MCF 10A (cell line): Measurements from ENCODE around the gene PCDHB11. TPM values are rescaled to one million over a fixed set of nuclear protein-coding genes. Genes with fewer than 3 reads are reported as not detected.
A peak's percentile ranks its signal among the peaks of the same experiment; 100 is the strongest.
"Not testable (repeated sequence)": the region's sequence is repeated elsewhere in the genome, so short reads cannot be mapped to it uniquely, and the experiment has no call there.

Source experiments
- BruUV-seq: library from RNA; stranded (reverse); fragments of 400-500 nt; replicated peaks from 2 replicates; lab custom pipeline; 2021; lab: Mats Ljungman, UMichigan
- CTCF ChIA-PET: fragments of 300-600 bp; sonication (Branson Sonifier 250); formaldehyde crosslinking; extraction: SDS; loops from one replicate; lab custom pipeline; 2021; ENCODE audit warnings: antibody characterized with exemption, inconsistent platforms; lab: Yijun Ruan, JAX
- POLR2A ChIA-PET: fragments of 300-600, 350-650 bp; sonication (Branson Sonifier 250); formaldehyde crosslinking; extraction: SDS; loops from one replicate; lab custom pipeline; 2020; ENCODE audit warnings: antibody characterized with exemption, inconsistent platforms; lab: Yijun Ruan, JAX
- DNase-seq: peaks from one replicate; pipeline ENCODE4 v3.0.0-alpha.2; 2018; ENCODE audit not compliant: unreplicated experiment
- H3K27ac Mint-ChIP-seq: one replicate; pipeline ENCODE4 v1.8.0; 2022; ENCODE audit warnings: mild to moderate bottlenecking, low read depth, mixed read lengths; ENCODE audit not compliant: unreplicated experiment
- H3K27me3 Mint-ChIP-seq: one replicate; pipeline ENCODE4 v1.8.0; 2022; ENCODE audit warnings: mixed read lengths; ENCODE audit not compliant: insufficient read depth, unreplicated experiment
- H3K36me3 Mint-ChIP-seq: one replicate; pipeline ENCODE4 v1.8.0; 2022; ENCODE audit warnings: mild to moderate bottlenecking, moderate library complexity, mixed read lengths; ENCODE audit not compliant: insufficient read depth, unreplicated experiment
- H3K4me1 Mint-ChIP-seq: one replicate; pipeline ENCODE4 v1.8.0; 2022; ENCODE audit warnings: mixed read lengths; ENCODE audit not compliant: insufficient read depth, unreplicated experiment
- H3K4me3 Mint-ChIP-seq: one replicate; pipeline ENCODE4 v1.8.0; 2022; ENCODE audit warnings: mild to moderate bottlenecking, moderate library complexity, mixed read lengths; ENCODE audit not compliant: unreplicated experiment
- H3K9me3 Mint-ChIP-seq: one replicate; pipeline ENCODE4 v1.8.0; 2022; ENCODE audit warnings: mixed read lengths; ENCODE audit not compliant: unreplicated experiment
- intact Hi-C: fragments of 100-400 bp; cut with micrococcal nuclease; formaldehyde crosslinking; loops from 2 replicates; pipeline ENCODE4 v1.14.1; 2022
- total RNA-seq: library from RNA; stranded (reverse); gene quantifications from 2 replicates; pipeline ENCODE4 v1.2.3, GENCODE V29; 2022
- TF ChIP-seq, protein P1 (sequence below): fragments of 200-600 bp; IDR thresholded peaks from one replicate; pipeline ENCODE4 v1.8.0; 2022; ENCODE audit warnings: antibody characterized with exemption, mild to moderate bottlenecking; ENCODE audit not compliant: unreplicated experiment

PCDHB11 gene
- total RNA-seq, 1 experiment from 2014 or later, result 0.75 TPM

DNA sequence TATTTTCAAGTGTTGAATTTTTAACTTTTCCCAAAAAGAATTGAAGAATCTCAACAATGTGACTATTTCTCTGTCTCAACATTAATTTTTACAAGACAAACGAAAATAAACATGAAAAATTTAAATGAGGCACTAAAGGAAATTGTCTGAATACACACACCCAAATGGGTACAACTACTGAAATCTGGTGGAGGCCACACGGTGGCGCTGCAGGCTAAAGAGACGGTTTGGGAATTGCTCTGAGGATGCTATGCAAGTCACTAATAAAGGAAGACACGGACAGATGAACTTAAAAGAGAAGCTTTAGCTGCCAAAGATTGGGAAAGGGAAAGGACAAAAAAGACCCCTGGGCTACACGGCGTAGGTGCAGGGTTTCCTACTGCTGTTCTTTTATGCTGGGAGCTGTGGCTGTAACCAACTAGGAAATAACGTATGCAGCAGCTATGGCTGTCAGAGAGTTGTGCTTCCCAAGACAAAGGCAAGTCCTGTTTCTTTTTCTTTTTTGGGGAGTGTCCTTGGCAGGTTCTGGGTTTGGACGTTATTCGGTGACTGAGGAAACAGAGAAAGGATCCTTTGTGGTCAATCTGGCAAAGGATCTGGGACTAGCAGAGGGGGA lies 7.2 kb upstream of the PCDHB11 start, which contains the start of gene PCDHB10:
Gene PCDHB10, plus strand, starts transcription at position 244 of the 616 bp plus-strand sequence. Its CDS starts 200 bp downstream, at position 444.
- no TSS peak for BruUV-seq
- ChIA-PET CTCF (interaction anchor here (0.6 to 2.5 kb wide), 38 partner anchors 10 to 1940 kb away, joined by 3 to 26 read pairs (median 4); partner anchors contain the start of genes PCDHB13, PCDHB14, PCDHB16 and PCDHB4), POLR2A (interaction anchor here (1.0 to 3.3 kb wide), 4 partner anchors 31 to 372 kb away, joined by 4 to 15 read pairs (median 6); partner anchors contain the start of genes PCDHB14 and TAF7)
- H3K4me3 Mint-ChIP-seq, result peak within 1 kb of the TSS; percentile 81
- no peak within 1 kb of the TSS for H3K27ac Mint-ChIP-seq
- H3K27me3 Mint-ChIP-seq, result no peaks in the 10 kb centered on the region
- TF ChIP-seq, protein P1, sequence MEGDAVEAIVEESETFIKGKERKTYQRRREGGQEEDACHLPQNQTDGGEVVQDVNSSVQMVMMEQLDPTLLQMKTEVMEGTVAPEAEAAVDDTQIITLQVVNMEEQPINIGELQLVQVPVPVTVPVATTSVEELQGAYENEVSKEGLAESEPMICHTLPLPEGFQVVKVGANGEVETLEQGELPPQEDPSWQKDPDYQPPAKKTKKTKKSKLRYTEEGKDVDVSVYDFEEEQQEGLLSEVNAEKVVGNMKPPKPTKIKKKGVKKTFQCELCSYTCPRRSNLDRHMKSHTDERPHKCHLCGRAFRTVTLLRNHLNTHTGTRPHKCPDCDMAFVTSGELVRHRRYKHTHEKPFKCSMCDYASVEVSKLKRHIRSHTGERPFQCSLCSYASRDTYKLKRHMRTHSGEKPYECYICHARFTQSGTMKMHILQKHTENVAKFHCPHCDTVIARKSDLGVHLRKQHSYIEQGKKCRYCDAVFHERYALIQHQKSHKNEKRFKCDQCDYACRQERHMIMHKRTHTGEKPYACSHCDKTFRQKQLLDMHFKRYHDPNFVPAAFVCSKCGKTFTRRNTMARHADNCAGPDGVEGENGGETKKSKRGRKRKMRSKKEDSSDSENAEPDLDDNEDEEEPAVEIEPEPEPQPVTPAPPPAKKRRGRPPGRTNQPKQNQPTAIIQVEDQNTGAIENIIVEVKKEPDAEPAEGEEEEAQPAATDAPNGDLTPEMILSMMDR, result peak; percentile 76
- H3K36me3 Mint-ChIP-seq, result peaks cover 17% of the 10 kb centered on the region
- intact Hi-C loops, result loop anchor here (1.0 kb wide), 1 partner anchor 369 kb away; no protein-coding TSS in a partner anchor
- peak; percentile 60 for DNase-seq
- peaks cover 44% of the 10 kb centered on the region for H3K9me3 Mint-ChIP-seq
- H3K4me1 Mint-ChIP-seq, result peaks cover 7% of the 10 kb centered on the region

DNA sequence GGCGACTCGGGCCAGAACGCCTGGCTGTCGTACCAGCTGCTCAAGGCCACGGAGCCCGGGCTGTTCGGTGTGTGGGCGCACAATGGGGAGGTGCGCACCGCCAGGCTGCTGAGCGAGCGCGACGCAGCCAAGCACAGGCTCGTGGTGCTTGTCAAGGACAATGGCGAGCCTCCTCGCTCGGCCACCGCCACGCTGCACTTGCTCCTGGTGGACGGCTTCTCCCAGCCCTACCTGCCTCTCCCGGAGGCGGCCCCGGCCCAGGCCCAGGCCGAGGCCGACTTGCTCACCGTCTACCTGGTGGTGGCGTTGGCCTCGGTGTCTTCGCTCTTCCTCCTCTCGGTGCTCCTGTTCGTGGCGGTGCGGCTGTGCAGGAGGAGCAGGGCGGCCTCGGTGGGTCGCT lies 5.1 kb upstream of the PCDHB11 start:
- CTCF ChIA-PET, result interaction anchor here (1.4 kb wide), 1 partner anchor 370 kb away, joined by 3 read pairs; no protein-coding TSS in a partner anchor
- peaks cover 17% of the 10 kb centered on the region for H3K36me3 Mint-ChIP-seq
- H3K4me3 Mint-ChIP-seq, BruUV-seq, POLR2A ChIA-PET, H3K27me3 Mint-ChIP-seq, H3K4me1 Mint-ChIP-seq, DNase-seq, intact Hi-C loops, H3K27ac Mint-ChIP-seq: not testable (repeated sequence)
- peaks cover 57% of the 10 kb centered on the region for H3K9me3 Mint-ChIP-seq

GRCh38 chr5:141196363-141196762 lies 3.1 kb upstream of the PCDHB11 start:
- Mint-ChIP-seq H3K4me3 (no peak overlapping the region), H3K36me3 (peaks cover 12% of the 10 kb centered on the region), H3K27ac (no peak overlapping the region), H3K27me3 (no peaks in the 10 kb centered on the region), H3K9me3 (peaks cover 61% of the 10 kb centered on the region), H3K4me1 (peaks cover 6% of the 10 kb centered on the region)
- POLR2A ChIA-PET, result interaction anchor here (0.7 to 1.0 kb wide), 2 partner anchors 139 to 362 kb away, joined by 3 to 4 read pairs; no protein-coding TSS in a partner anchor
- TF ChIP-seq, protein P1, result no peak
- BruUV-seq, result no TSS peak
- intact Hi-C loops, result no loop called here
- CTCF ChIA-PET, result interaction anchor here (0.7 to 1.8 kb wide), 9 partner anchors 9 to 726 kb away, joined by 3 to 8 read pairs (median 4); partner anchors contain the start of genes PCDHB14, PCDHB9 and PCDHGA7
- no peak for DNase-seq

DNA sequence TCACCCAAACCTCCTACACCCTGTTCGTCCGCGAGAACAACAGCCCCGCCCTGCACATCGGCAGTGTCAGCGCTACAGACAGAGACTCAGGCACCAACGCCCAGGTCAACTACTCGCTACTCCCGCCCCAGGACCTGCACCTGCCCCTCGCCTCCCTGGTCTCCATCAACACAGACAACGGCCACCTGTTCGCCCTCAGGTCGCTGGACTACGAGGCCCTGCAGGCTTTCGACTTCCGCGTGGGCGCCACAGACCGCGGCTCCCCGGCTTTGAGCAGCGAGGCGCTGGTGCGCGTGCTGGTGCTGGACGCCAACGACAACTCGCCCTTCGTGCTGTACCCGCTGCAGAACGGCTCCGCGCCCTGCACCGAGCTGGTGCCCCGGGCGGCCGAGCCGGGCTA lies 1.7 kb downstream of the PCDHB11 start:
- DNase-seq, H3K27me3 Mint-ChIP-seq, intact Hi-C loops, H3K4me3 Mint-ChIP-seq, H3K36me3 Mint-ChIP-seq, POLR2A ChIA-PET, H3K27ac Mint-ChIP-seq, BruUV-seq, H3K4me1 Mint-ChIP-seq: not testable (repeated sequence)
- peaks cover 53% of the 10 kb centered on the region for H3K9me3 Mint-ChIP-seq
- CTCF ChIA-PET, result interaction anchor here (1.4 kb wide), 1 partner anchor 363 kb away, joined by 6 read pairs; no protein-coding TSS in a partner anchor

- H3K4me3 Mint-ChIP-seq, DNase-seq, POLR2A ChIA-PET, BruUV-seq, H3K4me1 Mint-ChIP-seq, H3K27me3 Mint-ChIP-seq, H3K27ac Mint-ChIP-seq, intact Hi-C loops, H3K36me3 Mint-ChIP-seq: not testable (repeated sequence)
- peaks cover 48% of the 10 kb centered on the region for H3K9me3 Mint-ChIP-seq
- CTCF ChIA-PET, result interaction anchor here (0.7 to 1.5 kb wide), 4 partner anchors 10 to 362 kb away, joined by 3 to 7 read pairs (median 4); partner anchors contain the start of genes PCDHB10, PCDHB7 and TAF7
These were observed 2.2 kb downstream of the PCDHB11 start for GRCh38 chr5:141201646-141202045.
